ENCODE data around the gene SLC22A7. TPM values are rescaled to one million over a fixed set of nuclear protein-coding genes. Genes with fewer than 3 reads are reported as not detected.

SLC22A7 gene
- total RNA-seq, 1 experiment from 2014 or later = not detected

DNA sequence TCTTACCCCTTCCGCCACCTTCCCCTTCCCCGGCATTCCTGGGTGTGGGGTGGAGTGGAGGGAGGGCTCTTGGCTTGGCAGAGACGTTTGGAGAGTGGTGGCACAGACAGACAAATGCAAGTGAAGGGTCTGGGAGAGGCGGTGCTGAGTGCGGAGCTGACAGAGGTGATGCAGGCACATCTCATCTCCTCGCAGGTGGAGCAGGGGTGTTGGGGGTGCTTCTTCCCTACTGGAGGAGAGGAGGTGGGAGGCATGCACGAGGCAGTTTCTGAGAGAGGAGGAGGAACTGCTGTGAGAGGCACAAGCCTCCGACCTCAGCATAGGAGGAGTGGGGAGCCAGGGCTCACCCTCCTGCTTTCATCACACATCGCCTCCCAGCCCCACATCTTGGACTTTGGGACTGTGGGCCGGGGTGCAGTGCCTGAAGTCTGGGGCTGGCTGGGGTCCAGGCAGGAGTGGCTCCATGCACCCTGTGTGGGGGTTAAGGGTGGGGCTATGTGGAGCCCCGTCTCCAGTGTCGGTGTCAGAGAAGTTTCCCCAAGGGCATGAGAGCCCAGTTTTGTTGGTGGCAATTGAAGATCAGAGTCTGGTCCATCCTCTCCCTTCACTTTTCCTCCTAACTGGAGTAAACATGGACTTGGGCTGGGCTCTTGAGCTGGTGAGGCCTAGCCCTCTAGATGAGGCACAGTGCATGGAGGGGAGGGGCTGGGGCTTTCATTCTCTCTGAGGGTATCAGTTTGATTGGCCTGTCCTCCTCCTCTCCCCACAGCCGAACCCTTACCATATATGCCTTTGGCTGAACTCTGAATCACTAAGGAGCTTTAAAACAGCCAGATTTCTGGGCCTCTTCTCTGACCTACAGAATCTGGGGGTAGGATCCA lies 20.2 kb upstream of the SLC22A7 start:
- BruUV-seq (replicated peaks) = no TSS peak
- Histone ChIP-seq H3K9me3 (ENCODE audit: insufficient read depth, low read depth) (no peaks in the 10 kb centered on the region), H4K20me1 (ENCODE audit: insufficient read depth) (no peaks in the 10 kb centered on the region), H3K27ac (no peak overlapping the region), H3K36me3 (ENCODE audit: low read depth) (no peaks in the 10 kb centered on the region), H3K9me2 (ENCODE audit: insufficient read depth) (no peaks in the 10 kb centered on the region), H3K79me2 (ENCODE audit: low read depth) (no peaks in the 10 kb centered on the region), H3K4me2 (no peak overlapping the region), H3K4me1 (replicated peaks; ENCODE audit: insufficient read depth) (no peaks in the 10 kb centered on the region), H2AFZ (no peak overlapping the region), H3K4me3 (no peak overlapping the region), H3F3A (ENCODE audit: insufficient read depth, low read depth) (no peaks in the 10 kb centered on the region), H3K27me3 (ENCODE audit: insufficient read depth, low read depth) (peaks cover 15% of the 10 kb centered on the region; the same call in 1 of the 2 replicates)
- CTCF ChIA-PET = interaction anchor here (0.6 kb wide), 1 partner anchor 14 kb away, joined by 3 read pairs; no protein-coding TSS in a partner anchor
- intact Hi-C loops (cut with micrococcal nuclease; ENCODE audit: unreplicated experiment) = no loop called here
- DNase-seq = no peak
- POLR2A ChIA-PET (ENCODE audit: unreplicated experiment) = no interaction called here
- TF ChIP-seq, protein P1, sequence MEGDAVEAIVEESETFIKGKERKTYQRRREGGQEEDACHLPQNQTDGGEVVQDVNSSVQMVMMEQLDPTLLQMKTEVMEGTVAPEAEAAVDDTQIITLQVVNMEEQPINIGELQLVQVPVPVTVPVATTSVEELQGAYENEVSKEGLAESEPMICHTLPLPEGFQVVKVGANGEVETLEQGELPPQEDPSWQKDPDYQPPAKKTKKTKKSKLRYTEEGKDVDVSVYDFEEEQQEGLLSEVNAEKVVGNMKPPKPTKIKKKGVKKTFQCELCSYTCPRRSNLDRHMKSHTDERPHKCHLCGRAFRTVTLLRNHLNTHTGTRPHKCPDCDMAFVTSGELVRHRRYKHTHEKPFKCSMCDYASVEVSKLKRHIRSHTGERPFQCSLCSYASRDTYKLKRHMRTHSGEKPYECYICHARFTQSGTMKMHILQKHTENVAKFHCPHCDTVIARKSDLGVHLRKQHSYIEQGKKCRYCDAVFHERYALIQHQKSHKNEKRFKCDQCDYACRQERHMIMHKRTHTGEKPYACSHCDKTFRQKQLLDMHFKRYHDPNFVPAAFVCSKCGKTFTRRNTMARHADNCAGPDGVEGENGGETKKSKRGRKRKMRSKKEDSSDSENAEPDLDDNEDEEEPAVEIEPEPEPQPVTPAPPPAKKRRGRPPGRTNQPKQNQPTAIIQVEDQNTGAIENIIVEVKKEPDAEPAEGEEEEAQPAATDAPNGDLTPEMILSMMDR (conservative IDR thresholded peaks at IDR 0.05) = no peak
- no peak for TF ChIP-seq EZH2 (IDR thresholded peaks at IDR 0.05; ENCODE audit: low read depth)

DNA sequence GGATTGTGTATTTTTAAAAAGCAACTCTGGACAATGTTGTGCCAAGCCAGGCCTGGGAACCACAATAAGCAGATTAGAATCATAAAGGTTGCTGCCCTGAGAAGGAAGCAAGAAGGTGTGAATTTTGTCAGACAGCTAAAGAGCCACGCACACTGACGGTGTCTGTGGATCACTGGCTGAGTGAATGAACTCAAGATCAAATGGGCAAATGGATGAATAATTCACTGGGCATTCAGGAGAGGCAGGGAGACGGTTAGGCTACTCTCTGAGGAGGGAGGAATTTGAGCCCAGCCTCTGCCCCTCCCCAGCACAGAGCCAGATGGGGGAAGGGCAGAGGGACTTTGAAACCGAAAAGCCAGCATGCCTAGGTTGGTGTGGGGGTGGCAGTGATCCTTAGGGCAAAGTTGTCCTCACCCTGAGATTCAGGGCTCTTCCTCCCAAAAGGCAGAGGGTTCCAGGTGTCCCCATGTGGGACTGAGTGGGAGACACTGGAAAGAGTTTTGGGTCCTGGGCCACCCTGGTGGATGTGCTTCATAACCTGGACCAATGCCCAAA lies 19.5 kb upstream of the SLC22A7 start:
- BruUV-seq (replicated peaks) = no TSS peak
- H3K4me3 ChIP-seq = no peak overlapping the region
- no peak overlapping the region for H2AFZ ChIP-seq
- DNase-seq = no peak
- ChIA-PET POLR2A (ENCODE audit: unreplicated experiment) (no interaction called here), CTCF (interaction anchor here (0.6 kb wide), 1 partner anchor 15 kb away, joined by 3 read pairs; no protein-coding TSS in a partner anchor)
- intact Hi-C loops (cut with micrococcal nuclease; ENCODE audit: unreplicated experiment) = no loop called here
- H3K9me3 ChIP-seq (ENCODE audit: insufficient read depth, low read depth) = no peaks in the 10 kb centered on the region
- TF ChIP-seq, protein P1 (conservative IDR thresholded peaks at IDR 0.05) = no peak
- no peak for TF ChIP-seq EZH2 (IDR thresholded peaks at IDR 0.05; ENCODE audit: low read depth)
- H3K27me3 ChIP-seq (ENCODE audit: insufficient read depth, low read depth) = peaks cover 21% of the 10 kb centered on the region
- no peaks in the 10 kb centered on the region for H3F3A ChIP-seq (ENCODE audit: insufficient read depth, low read depth)
- no peak overlapping the region for H3K4me2 ChIP-seq
- no peak overlapping the region for H3K27ac ChIP-seq
- no peaks in the 10 kb centered on the region for H3K36me3 ChIP-seq (ENCODE audit: low read depth)
- H4K20me1 ChIP-seq (ENCODE audit: insufficient read depth) = no peaks in the 10 kb centered on the region
- no peaks in the 10 kb centered on the region for H3K9me2 ChIP-seq (ENCODE audit: insufficient read depth)
- no peaks in the 10 kb centered on the region for H3K79me2 ChIP-seq (ENCODE audit: low read depth)
- H3K4me1 ChIP-seq (replicated peaks; ENCODE audit: insufficient read depth) = no peaks in the 10 kb centered on the region

DNA sequence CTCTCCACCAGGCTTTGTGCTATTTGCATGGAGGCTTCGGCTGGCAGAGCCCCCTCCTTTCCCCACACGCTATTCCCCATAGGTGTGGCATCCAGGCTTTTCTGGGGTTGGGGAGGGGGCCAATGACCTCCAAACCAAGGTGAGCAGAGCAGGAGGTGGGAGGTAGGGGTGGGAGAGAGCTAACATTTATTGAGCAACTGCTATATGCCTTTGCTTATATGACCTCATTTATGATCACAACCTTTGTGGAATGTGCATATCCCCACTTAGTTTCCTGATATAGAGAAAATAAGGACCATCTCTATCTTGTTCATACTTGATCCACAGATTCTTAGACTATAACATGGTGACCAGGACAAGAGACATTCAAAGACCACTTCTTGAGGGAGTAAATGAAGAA lies 17.8 kb upstream of the SLC22A7 start:
- POLR2A ChIA-PET (ENCODE audit: unreplicated experiment) = no interaction called here
- CTCF ChIA-PET = interaction anchor here (0.6 to 0.7 kb wide), 2 partner anchors 28 to 51 kb away, joined by 3 read pairs; partner anchors contain the start of genes CRIP3 and DNPH1
- BruUV-seq (replicated peaks) = no TSS peak
- Histone ChIP-seq H3K27me3 (ENCODE audit: insufficient read depth, low read depth) (peaks cover 30% of the 10 kb centered on the region), H3K4me1 (replicated peaks; ENCODE audit: insufficient read depth) (no peaks in the 10 kb centered on the region), H3K79me2 (ENCODE audit: low read depth) (no peaks in the 10 kb centered on the region), H3K4me2 (no peak overlapping the region), H4K20me1 (ENCODE audit: insufficient read depth) (no peaks in the 10 kb centered on the region), H3K9me3 (ENCODE audit: insufficient read depth, low read depth) (no peaks in the 10 kb centered on the region), H3K4me3 (no peak overlapping the region), H3K27ac (no peak overlapping the region), H3K9me2 (ENCODE audit: insufficient read depth) (no peaks in the 10 kb centered on the region), H2AFZ (no peak overlapping the region), H3F3A (ENCODE audit: insufficient read depth, low read depth) (no peaks in the 10 kb centered on the region), H3K36me3 (ENCODE audit: low read depth) (no peaks in the 10 kb centered on the region)
- no peak for DNase-seq
- intact Hi-C loops (cut with micrococcal nuclease; ENCODE audit: unreplicated experiment) = no loop called here
- no peak for TF ChIP-seq EZH2 (IDR thresholded peaks at IDR 0.05; ENCODE audit: low read depth)
- TF ChIP-seq, protein P1 (conservative IDR thresholded peaks at IDR 0.05) = no peak

All from PC-9 (cell line).